Loucy (cell line): ENCODE results near the gene TBX20.

ENCODE experiments used
- CTCF ChIP-seq: fragments of 200-600 bp; sonication (generic); conservative IDR thresholded peaks from 2 replicates; pipeline ENCODE4 v1.5.1; 2014; ENCODE audit warnings: mild to moderate bottlenecking, antibody characterized with exemption, low read length
- EZH2phosphoT487 ChIP-seq: fragments of 200-600 bp; IDR thresholded peaks from 2 replicates; pipeline ENCODE4 v1.6.1; 2018; ENCODE audit warnings: antibody characterized with exemption, mild to moderate bottlenecking, moderate library complexity, borderline replicate concordance

GRCh38 chr7:35251606-35252310, 2.1 kb downstream of the TBX20 start:
- TF ChIP-seq CTCF (no peak), EZH2phosphoT487 (no peak)
